ENCODE results near the gene SHB.

GRCh38 chr9:37942621-37943344, 126.2 kb downstream of the SHB start:
- TF ChIP-seq CTCF (IDR thresholded peaks at IDR 0.05), result no peak
- TF ChIP-seq EZH2phosphoT487 (IDR thresholded peaks at IDR 0.05), result no peak
